GM12878 (cell line): ENCODE measurements around the gene HOXD9. TPM values are rescaled to one million over a fixed set of nuclear protein-coding genes. Genes with fewer than 3 reads are reported as not detected.

Experiments
- ATAC-seq: fragments of 200-7000 bp; cut with Tn5 transposase; 3 replicates; pipeline ENCODE4 v1.9.1; 2020; ENCODE audit warnings: mild to moderate bottlenecking, moderate library complexity
- BruUV-seq: library from RNA; stranded (reverse); fragments of 400-500 nt; replicated peaks from 2 replicates; lab custom pipeline; 2021; lab: Mats Ljungman, UMichigan
- CTCF ChIA-PET: fragments of 300-600 bp; sonication (Branson Sonifier 250); formaldehyde crosslinking; extraction: SDS; loops from one replicate; lab custom pipeline; 2021; ENCODE audit warnings: inconsistent platforms; lab: Yijun Ruan, JAX
- POLR2A ChIA-PET: fragments of 350-600 bp; formaldehyde crosslinking; extraction: SDS; loops from one replicate; lab custom pipeline; 2021; ENCODE audit warnings: inconsistent platforms; lab: Charles Lee
- RAD21 ChIA-PET: fragments of 300-600 bp; sonication (Branson Sonifier 250); formaldehyde crosslinking; loops from one replicate; lab custom pipeline; 2023; ENCODE audit warnings: antibody characterized with exemption; ENCODE audit not compliant: unreplicated experiment; lab: Charles Lee
- SMC1A ChIA-PET: fragments of 300-600 bp; sonication (Branson Sonifier 250); formaldehyde crosslinking; loops from one replicate; lab custom pipeline; 2023; ENCODE audit not compliant: unreplicated experiment, uncharacterized antibody; lab: Charles Lee
- DNase-seq: peaks from one replicate; pipeline ENCODE4 v3.0.0-alpha.2; 2011; ENCODE audit warnings: low read depth, low spot score
- FAIRE-seq: peaks from 3 replicates; lab custom pipeline; 2011; peaks lifted over from hg19 to GRCh38; lab: Jason Lieb, UNC
- H2AFZ ChIP-seq: 2 replicates; pipeline ENCODE4 v1.6.0; 2011; ENCODE audit warnings: low read depth, low read length, control low read depth; ENCODE audit not compliant: control insufficient read depth
- H3K27ac ChIP-seq: 2 replicates; pipeline ENCODE4 v1.5.1; 2011; ENCODE audit warnings: control low read depth; ENCODE audit not compliant: control insufficient read depth, insufficient read depth
- H3K27me3 ChIP-seq, 2 experiments: replicated peaks in 1 of 2; 2 replicates each; pipeline versions ENCODE4 v1.6.0 to v1.6.1; 2011; ENCODE audit warnings: low read length in 1 of 2; ENCODE audit not compliant: control insufficient read depth in 2 of 2, insufficient read depth in 2 of 2
- H3K36me3 ChIP-seq, 2 experiments: 2 replicates each; pipeline ENCODE4 v1.5.1; 2011; ENCODE audit warnings: low read length in 1 of 2; ENCODE audit not compliant: control insufficient read depth in 2 of 2, insufficient read depth in 2 of 2
- H3K4me1 ChIP-seq: 2 replicates; pipeline ENCODE4 v1.6.1; 2011; ENCODE audit warnings: mild to moderate bottlenecking, low read length, moderate library complexity, mixed read lengths; ENCODE audit not compliant: control insufficient read depth, insufficient read depth
- H3K4me2 ChIP-seq: 2 replicates; pipeline ENCODE4 v1.6.0; 2011; ENCODE audit warnings: control low read depth; ENCODE audit not compliant: control insufficient read depth, insufficient read depth
- H3K4me3 ChIP-seq: fragments of 200-600 bp; sonication (generic); 2 replicates; pipeline ENCODE4 v1.5.1; 2016
- H3K79me2 ChIP-seq: 2 replicates; pipeline ENCODE4 v1.6.0; 2011; ENCODE audit warnings: low read length; ENCODE audit not compliant: control insufficient read depth, insufficient read depth
- H3K9ac ChIP-seq: 2 replicates; pipeline ENCODE4 v1.8.0; 2011; ENCODE audit warnings: low read length, control low read depth, mixed read lengths; ENCODE audit not compliant: control insufficient read depth, insufficient read depth
- H3K9me3 ChIP-seq: replicated peaks from 3 replicates; pipeline ENCODE4 v1.5.1; 2011; ENCODE audit warnings: mild to moderate bottlenecking, low read length; ENCODE audit not compliant: control insufficient read depth, insufficient read depth
- H4K20me1 ChIP-seq: 2 replicates; pipeline ENCODE4 v1.6.0; 2011; ENCODE audit not compliant: control insufficient read depth, insufficient read depth
- BMI1 ChIP-seq: fragments of 450-650 bp; IDR thresholded peaks from 2 replicates; pipeline ENCODE4 v1.6.1; 2016; ENCODE audit warnings: mild to moderate bottlenecking, moderate library complexity, borderline replicate concordance
- CEBPZ ChIP-seq: fragments of 150-350 bp; IDR thresholded peaks from 2 replicates; pipeline ENCODE4 v1.6.1; 2016; ENCODE audit warnings: low read depth, low read length
- FOS ChIP-seq: IDR thresholded peaks from 3 replicates; pipeline ENCODE4 v1.6.1; 2011; ENCODE audit warnings: borderline replicate concordance; ENCODE audit not compliant: insufficient read length; ENCODE audit errors: extremely low read depth
- GABPA ChIP-seq: IDR thresholded peaks from 2 replicates; pipeline ENCODE4 v1.6.1; 2014; ENCODE audit warnings: antibody characterized with exemption, low read depth, mild to moderate bottlenecking, inconsistent platforms
- HDAC6 ChIP-seq: fragments of 200-600 bp; sonication (generic); IDR thresholded peaks from one replicate; pipeline ENCODE4 v1.8.0; 2017; ENCODE audit warnings: antibody characterized with exemption; ENCODE audit not compliant: unreplicated experiment
- KAT2A ChIP-seq: conservative IDR thresholded peaks from 2 replicates; pipeline ENCODE4 v1.6.1; 2011; ENCODE audit warnings: low read depth, low read length; ENCODE audit not compliant: control insufficient read depth
- MEF2B ChIP-seq: fragments of 450-650 bp; IDR thresholded peaks from 2 replicates; pipeline ENCODE4 v1.6.1; 2018; ENCODE audit warnings: mild to moderate bottlenecking, moderate library complexity; ENCODE audit not compliant: partially characterized antibody, poor library complexity, severe bottlenecking
- NBN ChIP-seq: fragments of 450-650 bp; IDR thresholded peaks from 2 replicates; pipeline ENCODE4 v1.6.1; 2016
- NFXL1 ChIP-seq: fragments of 450-650 bp; IDR thresholded peaks from 2 replicates; pipeline ENCODE4 v1.6.1; 2017; ENCODE audit warnings: antibody characterized with exemption, mild to moderate bottlenecking, borderline replicate concordance
- NFYB ChIP-seq: IDR thresholded peaks from 2 replicates; pipeline ENCODE4 v1.6.1; 2011; ENCODE audit warnings: low read depth, mild to moderate bottlenecking, low read length, improper control_type of control experiment, moderate library complexity; ENCODE audit not compliant: insufficient read depth
- RUNX3 ChIP-seq: IDR thresholded peaks from 2 replicates; pipeline ENCODE4 v1.6.1; 2012; ENCODE audit warnings: low read length, inconsistent platforms
- SMAD5 ChIP-seq: IDR thresholded peaks from 2 replicates; pipeline ENCODE4 v1.6.1; 2016; ENCODE audit warnings: antibody characterized with exemption, low read depth
- TCF12 ChIP-seq: IDR thresholded peaks from 2 replicates; pipeline ENCODE4 v1.6.1; 2011; ENCODE audit warnings: low read depth, mild to moderate bottlenecking, low read length
- TCF3 ChIP-seq: IDR thresholded peaks from 2 replicates; pipeline ENCODE4 v1.6.1; 2012; ENCODE audit warnings: low read depth, mild to moderate bottlenecking, low read length, borderline replicate concordance; ENCODE audit not compliant: insufficient read depth
- USF2 ChIP-seq: IDR thresholded peaks from 2 replicates; pipeline ENCODE4 v1.6.1; 2011; ENCODE audit warnings: low read depth, low read length, improper control_type of control experiment, borderline replicate concordance
- ZNF384 ChIP-seq: IDR thresholded peaks from 2 replicates; pipeline ENCODE4 v1.6.1; 2012; ENCODE audit warnings: low read depth, mild to moderate bottlenecking, low read length, improper control_type of control experiment, borderline replicate concordance
- WGBS: methylation state at CpG from one replicate; pipeline ENCODE4 v1.1.6; 2016; ENCODE audit warnings: low lambda C conversion rate; ENCODE audit not compliant: insufficient replicate concordance, insufficient coverage; ENCODE audit errors: missing lambda C conversion rate; 5-methylcytosine and 5-hydroxymethylcytosine counted together
- in situ Hi-C: fragments of 300-500 bp; cut with MboI; formaldehyde crosslinking; loops from 9 replicates; pipeline ENCODE4 v1.14.3; 2018; ENCODE audit warnings: mixed read lengths
- intact Hi-C: fragments of 100-400 bp; cut with micrococcal nuclease; formaldehyde crosslinking; loops from one replicate; pipeline ENCODE4 v1.14.2; 2022; ENCODE audit not compliant: unreplicated experiment
- polyA plus RNA-seq, 11 experiments: library from polyadenylated mRNA; depleted of rRNA in 4 of 11; unstranded in 6 of 11; stranded (reverse) in 5 of 11; fragments of >200 nt; fragmentation: Nextera tagmentation in 4 of 11; fragmentation: Illumina TruSeq in 1 of 11; extraction: Ambion mirVana in 4 of 11; extraction: Trizol in 1 of 11; gene quantifications; 1 replicate in 1 of 11; 2 replicates in 10 of 11; pipeline versions ENCODE4 v1.2.1 to v1.2.3, GENCODE V29; 2011 to 2016; ENCODE audit warnings: inconsistent platforms in 2 of 11, missing spikeins in 2 of 11, low read depth in 1 of 11
- total RNA-seq, 4 experiments: library from RNA; depleted of rRNA in 3 of 4; stranded (reverse); fragments of >200 nt in 3 of 4; fragmentation: Illumina TruSeq in 1 of 4; extraction: Trizol in 1 of 4; gene quantifications; 2 replicates each; pipeline versions ENCODE4 v1.2.1 to v1.2.3, GENCODE V29; 2013 to 2021

HOXD9 gene
- total and polyA plus RNA-seq, 10 of the 15 experiments (the other 5 are each of a cell fraction or from before 2014, with no cell fraction given) = not detected

DNA sequence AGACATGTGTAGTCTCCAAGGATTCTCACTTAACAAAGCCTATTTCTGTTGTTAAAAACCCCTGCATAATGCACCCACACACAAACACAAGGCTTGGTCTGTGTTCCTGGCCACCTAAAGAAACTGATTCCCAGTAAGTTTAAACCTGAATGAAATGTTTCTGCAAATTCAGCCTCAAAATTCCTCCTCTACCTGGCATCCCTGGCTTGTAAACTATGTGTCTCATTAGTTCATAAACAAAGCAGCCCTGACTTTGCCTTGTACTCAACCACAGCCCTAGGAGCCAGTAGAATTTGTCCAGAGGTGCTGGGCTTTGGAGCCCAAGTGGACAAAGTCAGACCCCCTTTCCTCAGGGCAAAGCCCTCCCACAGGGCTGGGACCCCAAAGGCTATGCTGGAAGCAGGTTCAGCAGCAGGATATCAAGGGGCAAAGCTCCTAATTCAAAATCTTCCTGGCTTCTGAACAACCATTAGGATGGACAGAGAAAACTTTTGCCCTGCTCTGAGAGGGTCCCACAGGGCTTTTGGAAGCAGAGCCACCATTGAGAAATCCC is 32.6 kb upstream of the HOXD9 start (continued):
- TF ChIP-seq NFYB = no peak
- TF ChIP-seq RUNX3 = no peak
- TF ChIP-seq SMAD5 = no peak

- no peak for ATAC-seq
- intact Hi-C loops (no loop called here), in situ Hi-C loops (no loop called here)
- CTCF ChIA-PET = no interaction called here
- no peak for DNase-seq
- BruUV-seq = no TSS peak
- H3K4me2 ChIP-seq = no peak overlapping the region
- H3K9me3 ChIP-seq = no peaks in the 10 kb centered on the region
- peaks cover 11 to 30% of the 10 kb centered on the region in 2 experiments for H3K27me3 ChIP-seq
- no peak overlapping the region for H3K27ac ChIP-seq
- no peak for TF ChIP-seq HDAC6
- no peak for TF ChIP-seq NBN
- TF ChIP-seq GABPA = no peak
- TF ChIP-seq ZNF384 = no peak
- no peak for TF ChIP-seq KAT2A
- no peak for TF ChIP-seq TCF3
- TF ChIP-seq MEF2B = no peak
- TF ChIP-seq USF2 = no peak
- TF ChIP-seq CEBPZ = no peak
- no peak for TF ChIP-seq NFXL1
- no peak for TF ChIP-seq BMI1
- TF ChIP-seq FOS = no peak
- TF ChIP-seq TCF12 = no peak
- POLR2A ChIA-PET = no interaction called here
- RAD21 ChIA-PET = no interaction called here
- H3K79me2 ChIP-seq = no peaks in the 10 kb centered on the region
- FAIRE-seq = no peak
- no peaks in the 10 kb centered on the region for H3K36me3 ChIP-seq
- SMC1A ChIA-PET = no interaction called here
- no peak overlapping the region for H2AFZ ChIP-seq
- H3K4me1 ChIP-seq = no peaks in the 10 kb centered on the region
- 3% methylated on average over 5 of the region's 5 CpGs for WGBS
- H3K4me3 ChIP-seq = no peak overlapping the region
- H4K20me1 ChIP-seq = no peaks in the 10 kb centered on the region
- H3K9ac ChIP-seq = no peak overlapping the region
These were observed 31.7 kb upstream of the HOXD9 start for GRCh38 chr2:176090862-176091261.
